GM23248 (cell line): Measurements from ENCODE around the gene ZFHX2. TPM values are rescaled to one million over a fixed set of nuclear protein-coding genes. Genes with fewer than 3 reads are reported as not detected.

Experiments used
- DNase-seq: peaks from one replicate; pipeline ENCODE4 v3.0.0-alpha.2; 2015
- H2AFZ ChIP-seq: fragments of 200-600 bp; sonication (generic); 2 replicates; pipeline ENCODE4 v1.6.1; 2016; ENCODE audit warnings: antibody characterized with exemption
- H3F3A ChIP-seq: fragments of 200-600 bp; sonication (generic); 2 replicates; pipeline ENCODE4 v1.6.1; 2016; ENCODE audit warnings: mild to moderate bottlenecking, antibody characterized with exemption, mixed run types; ENCODE audit not compliant: insufficient read depth
- H3K27ac ChIP-seq: fragments of 200-600 bp; sonication (generic); 2 replicates; pipeline ENCODE4 v1.5.1; 2016; ENCODE audit warnings: mild to moderate bottlenecking
- H3K27me3 ChIP-seq: fragments of 200-600 bp; sonication (generic); replicated peaks from 2 replicates; pipeline ENCODE4 v1.6.1; 2016; ENCODE audit warnings: mild to moderate bottlenecking; ENCODE audit not compliant: insufficient read depth
- H3K36me3 ChIP-seq: fragments of 200-600 bp; sonication (generic); 2 replicates; pipeline ENCODE4 v1.6.1; 2016; ENCODE audit warnings: low read depth, mild to moderate bottlenecking
- H3K4me1 ChIP-seq: fragments of 200-600 bp; sonication (generic); 2 replicates; pipeline ENCODE4 v1.6.1; 2016; ENCODE audit warnings: mild to moderate bottlenecking; ENCODE audit not compliant: insufficient read depth
- H3K4me2 ChIP-seq: fragments of 200-600 bp; sonication (generic); one replicate; pipeline ENCODE4 v1.6.1; 2016; ENCODE audit warnings: mild to moderate bottlenecking; ENCODE audit not compliant: unreplicated experiment
- H3K4me3 ChIP-seq: fragments of 200-600 bp; sonication (generic); 2 replicates; pipeline ENCODE4 v1.5.1; 2016; ENCODE audit warnings: mild to moderate bottlenecking
- H3K79me2 ChIP-seq: fragments of 200-600 bp; sonication (generic); 2 replicates; pipeline ENCODE4 v1.6.1; 2016; ENCODE audit warnings: mild to moderate bottlenecking; ENCODE audit not compliant: insufficient read depth
- H3K9ac ChIP-seq: fragments of 200-600 bp; sonication (generic); 2 replicates; pipeline ENCODE4 v1.6.1; 2016; ENCODE audit warnings: mild to moderate bottlenecking
- H3K9me2 ChIP-seq: fragments of 200-600 bp; sonication (generic); 2 replicates; pipeline ENCODE4 v1.6.1; 2016; ENCODE audit warnings: mixed run types, mild to moderate bottlenecking, moderate library complexity; ENCODE audit not compliant: insufficient read depth
- H3K9me3 ChIP-seq: fragments of 200-600 bp; sonication (generic); one replicate; pipeline ENCODE4 v1.6.1; 2017; ENCODE audit warnings: low read depth
- H4K20me1 ChIP-seq: fragments of 200-600 bp; sonication (generic); 2 replicates; pipeline ENCODE4 v1.6.0; 2016; ENCODE audit not compliant: insufficient read depth
- EZH2 ChIP-seq: fragments of 200-600 bp; sonication (generic); IDR thresholded peaks from 2 replicates; pipeline ENCODE4 v1.6.1; 2018; ENCODE audit warnings: antibody characterized with exemption, mild to moderate bottlenecking; ENCODE audit not compliant: insufficient read depth, poor library complexity, severe bottlenecking
- EZH2phosphoT487 ChIP-seq: fragments of 200-600 bp; sonication (generic); IDR thresholded peaks from 2 replicates; pipeline ENCODE4 v1.6.1; 2018; ENCODE audit warnings: antibody characterized with exemption, moderate library complexity, mild to moderate bottlenecking, low read depth; ENCODE audit not compliant: insufficient read depth
- WGBS, 2 experiments: methylation state at CpG; one replicate each; pipeline ENCODE4 v1.1.6; 2015 to 2017; ENCODE audit warnings: low lambda C conversion rate in 2 of 2, low coverage in 1 of 2; ENCODE audit errors: missing lambda C conversion rate in 2 of 2; 5-methylcytosine and 5-hydroxymethylcytosine counted together
- in situ Hi-C: fragments of 300-500 bp; cut with MboI; formaldehyde crosslinking; loops from 2 replicates; pipeline ENCODE4 v1.15.0; 2020
- polyA plus RNA-seq: library from polyadenylated mRNA; unstranded; fragments of >200 nt; fragmentation: Nextera tagmentation; extraction: Ambion mirVana; gene quantifications from 2 replicates; pipeline ENCODE4 v1.2.1, GENCODE V29; 2016
- total RNA-seq: library from RNA; depleted of rRNA; stranded (reverse); fragments of >200 nt; shearing (Covaris generic); gene quantifications from 2 replicates; pipeline ENCODE4 v1.2.3, GENCODE V29; 2014

The ZFHX2 gene
- total and polyA plus RNA-seq, 2 experiments from 2014 or later, result under 0.01 to 0.49 TPM

DNA sequence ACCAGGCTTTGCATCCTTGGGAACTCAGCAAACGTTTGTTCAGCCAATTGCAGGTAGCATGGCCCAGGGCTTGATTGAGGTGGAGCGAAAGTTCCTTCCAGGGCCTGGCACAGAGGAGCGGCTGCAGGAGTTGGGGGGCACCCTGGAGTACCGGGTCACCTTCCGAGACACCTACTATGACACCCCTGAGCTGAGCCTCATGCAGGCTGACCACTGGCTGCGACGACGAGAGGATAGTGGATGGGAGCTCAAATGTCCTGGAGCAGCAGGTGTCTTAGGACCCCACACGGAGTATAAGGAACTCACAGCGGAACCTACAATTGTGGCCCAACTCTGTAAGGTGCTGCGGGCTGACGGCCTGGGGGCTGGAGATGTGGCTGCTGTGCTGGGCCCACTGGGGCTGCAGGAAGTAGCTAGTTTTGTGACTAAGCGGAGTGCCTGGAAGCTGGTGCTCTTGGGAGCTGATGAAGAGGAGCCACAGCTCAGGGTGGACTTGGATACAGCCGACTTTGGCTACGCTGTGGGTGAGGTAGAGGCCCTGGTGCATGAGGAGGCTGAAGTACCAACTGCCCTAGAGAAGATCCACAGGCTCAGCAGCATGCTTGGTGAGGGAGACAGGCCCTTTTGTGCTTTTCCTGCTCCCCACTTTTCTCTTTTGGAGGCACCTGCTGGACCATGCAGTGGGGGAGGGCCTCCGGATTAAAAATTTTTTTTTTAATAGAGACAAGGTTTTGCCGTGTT is 5.3 kb upstream of the ZFHX2 start:
- H3K9ac ChIP-seq, result peak overlapping the region; percentile 91
- no peaks in the 10 kb centered on the region for H3K9me2 ChIP-seq
- H3K79me2 ChIP-seq, result peaks cover 23% of the 10 kb centered on the region
- H3K27ac ChIP-seq, result no peak overlapping the region
- H4K20me1 ChIP-seq, result no peaks in the 10 kb centered on the region
- no peaks in the 10 kb centered on the region for H3K27me3 ChIP-seq
- H3F3A ChIP-seq, result peaks cover 8% of the 10 kb centered on the region; the same call in 1 of the 2 replicates
- H3K36me3 ChIP-seq, result no peaks in the 10 kb centered on the region; the same call in 1 of the 2 replicates
- 45% methylated on average over 17 of the region's 17 CpGs for WGBS, 2 experiments
- peak overlapping the region; percentile 92 for H3K4me2 ChIP-seq
- peak overlapping the region; percentile 88 for H3K4me3 ChIP-seq
- peak; percentile 30 for DNase-seq
- H3K9me3 ChIP-seq, result no peaks in the 10 kb centered on the region
- TF ChIP-seq EZH2phosphoT487, result no peak
- TF ChIP-seq EZH2, result no peak
- peaks cover 17% of the 10 kb centered on the region for H3K4me1 ChIP-seq
- peak overlapping the region; percentile 91 for H2AFZ ChIP-seq
- in situ Hi-C loops, result loop anchor here (10.0 kb wide), 1 partner anchor 72 kb away; no protein-coding TSS in a partner anchor

DNA sequence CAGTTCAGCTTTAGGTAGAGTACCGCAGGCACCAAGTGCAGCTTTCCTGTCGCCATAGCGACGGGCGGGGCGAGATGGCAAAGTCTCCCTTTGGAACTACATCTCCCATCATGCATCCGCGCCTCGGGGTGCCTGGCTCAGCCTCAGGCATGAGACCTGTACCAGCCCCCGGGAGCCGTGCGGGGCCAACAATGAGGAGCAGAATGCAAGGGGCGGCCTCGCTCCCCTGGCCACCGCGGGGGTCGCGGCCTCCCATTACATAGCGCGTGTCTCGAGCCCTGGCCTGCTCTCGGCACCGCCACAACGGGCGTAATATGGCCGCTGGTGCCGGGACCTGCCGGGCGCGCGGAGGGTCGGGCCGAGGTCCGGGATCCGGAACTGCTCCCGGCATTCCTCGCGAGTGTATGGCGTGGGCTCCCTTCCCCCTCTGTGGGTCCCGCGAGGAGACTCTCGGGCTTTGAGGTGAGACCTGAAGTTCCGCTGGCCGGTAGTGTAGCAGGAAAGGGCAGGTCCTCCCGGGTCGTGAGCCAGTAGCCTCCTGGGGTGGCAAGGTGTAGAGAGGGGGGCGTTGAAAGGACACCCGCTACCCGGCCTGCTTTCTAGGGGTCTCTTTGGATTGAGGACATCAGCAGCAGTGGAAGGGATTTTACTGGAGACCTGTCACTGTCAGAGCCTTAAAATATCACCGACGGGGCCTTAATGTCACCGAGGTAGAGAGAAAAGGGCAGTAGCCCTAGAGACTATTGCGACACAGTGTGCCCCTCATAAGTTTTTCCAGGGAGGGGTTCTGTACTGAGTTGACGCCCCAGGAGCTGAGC is 4.5 kb upstream of the ZFHX2 start, which contains the start of gene THTPA:
TSS of gene THTPA (plus strand) at position 390 of the 818 bp plus-strand sequence. CDS start 487 bp downstream, outside the sequence.
- H3K9me2 ChIP-seq, result no peaks in the 10 kb centered on the region
- 1% methylated on average over 48 to 53 of the region's 54 CpGs for WGBS, 2 experiments
- peak within 1 kb of the TSS; percentile 91 for H3K9ac ChIP-seq
- H3K4me3 ChIP-seq, result peak within 1 kb of the TSS; percentile 88
- no peaks in the 10 kb centered on the region for H4K20me1 ChIP-seq
- peaks cover 17% of the 10 kb centered on the region for H3K4me1 ChIP-seq
- H3K9me3 ChIP-seq, result no peaks in the 10 kb centered on the region
- peaks cover 8% of the 10 kb centered on the region; the same call in 1 of the 2 replicates for H3F3A ChIP-seq
- peak within 1 kb of the TSS; percentile 91 for H2AFZ ChIP-seq
- peaks cover 23% of the 10 kb centered on the region for H3K79me2 ChIP-seq
- peak; percentile 95 for DNase-seq
- no peaks in the 10 kb centered on the region for H3K27me3 ChIP-seq
- TF ChIP-seq EZH2 (no peak), EZH2phosphoT487 (no peak)
- in situ Hi-C loops, result loop anchor here (10.0 kb wide), 1 partner anchor 71 kb away; no protein-coding TSS in a partner anchor
- peak within 1 kb of the TSS; percentile 92 for H3K4me2 ChIP-seq
- no peaks in the 10 kb centered on the region; the same call in 1 of the 2 replicates for H3K36me3 ChIP-seq
- peak within 1 kb of the TSS; percentile 41 for H3K27ac ChIP-seq

- peaks cover 23% of the 10 kb centered on the region for H3K79me2 ChIP-seq
- H3K27me3 ChIP-seq, result no peaks in the 10 kb centered on the region
- no peaks in the 10 kb centered on the region for H4K20me1 ChIP-seq
- no peak for DNase-seq
- no peaks in the 10 kb centered on the region; the same call in 1 of the 2 replicates for H3K36me3 ChIP-seq
- in situ Hi-C loops, result loop anchor here (10.0 kb wide), 1 partner anchor 71 kb away; no protein-coding TSS in a partner anchor
- peak overlapping the region; percentile 41; the same call in 1 of the 2 replicates for H3K27ac ChIP-seq
- peak overlapping the region; percentile 91 for H3K9ac ChIP-seq
- H3K9me2 ChIP-seq, result no peaks in the 10 kb centered on the region
- WGBS, 2 experiments, result 1 to 4% methylated on average over 14 of the region's 14 CpGs
- no peaks in the 10 kb centered on the region for H3K9me3 ChIP-seq
- TF ChIP-seq EZH2phosphoT487, result no peak
- peak overlapping the region; percentile 91 for H2AFZ ChIP-seq
- peak overlapping the region; percentile 92 for H3K4me2 ChIP-seq
- peaks cover 8% of the 10 kb centered on the region; the same call in 1 of the 2 replicates for H3F3A ChIP-seq
- H3K4me1 ChIP-seq, result peaks cover 17% of the 10 kb centered on the region
- peak overlapping the region; percentile 88 for H3K4me3 ChIP-seq
Measured at GRCh38 chr14:23555533-23555881, 3.9 kb upstream of the ZFHX2 start.

DNA sequence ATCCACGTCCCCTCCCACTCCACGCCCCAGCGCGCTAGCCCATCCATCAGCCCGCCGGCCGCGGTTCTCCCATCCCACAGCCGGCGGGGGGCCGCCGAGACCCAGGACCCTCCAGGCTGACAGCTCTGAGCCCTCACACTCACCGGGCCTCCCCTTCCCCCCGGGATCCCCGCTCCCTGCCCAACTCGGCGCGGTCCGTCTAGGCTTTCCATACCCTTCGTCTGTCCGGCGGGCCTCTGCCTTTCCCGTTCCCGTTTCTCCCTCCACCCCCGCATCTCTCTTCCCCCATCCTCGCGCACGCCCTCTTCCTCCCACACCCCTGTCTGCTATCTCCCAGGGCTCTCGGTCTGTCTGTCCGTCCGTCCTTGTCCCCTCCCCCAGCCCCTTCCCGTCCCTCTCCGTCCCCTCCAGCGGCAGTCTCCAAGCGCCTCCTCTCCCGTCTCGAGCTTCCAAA is 726 bp downstream of the ZFHX2 start:
- H3K9ac ChIP-seq, result peak overlapping the region; percentile 45
- H3K4me3 ChIP-seq, result peak overlapping the region; percentile 73
- no peaks in the 10 kb centered on the region for H3K9me2 ChIP-seq
- H3K4me2 ChIP-seq, result peak overlapping the region; percentile 89
- H3F3A ChIP-seq, result no peaks in the 10 kb centered on the region
- H3K79me2 ChIP-seq, result no peaks in the 10 kb centered on the region
- no peaks in the 10 kb centered on the region for H3K27me3 ChIP-seq
- H3K4me1 ChIP-seq, result no peaks in the 10 kb centered on the region
- no peak for TF ChIP-seq EZH2phosphoT487
- no peak for TF ChIP-seq EZH2
- no peaks in the 10 kb centered on the region for H4K20me1 ChIP-seq
- peak overlapping the region; percentile 90 for H2AFZ ChIP-seq
- WGBS, 2 experiments, result 4 to 8% methylated on average over 19 to 37 of the region's 37 CpGs
- no peaks in the 10 kb centered on the region for H3K9me3 ChIP-seq
- no peak overlapping the region for H3K27ac ChIP-seq
- no peaks in the 10 kb centered on the region for H3K36me3 ChIP-seq
- in situ Hi-C loops, result loop anchor here (10.0 kb wide), 1 partner anchor 66 kb away; no protein-coding TSS in a partner anchor
- DNase-seq, result peak; percentile 45
